Breast epithelium (tissue), 4 donors: Measurements from ENCODE around the gene KCNA3. TPM values are rescaled to one million over a fixed set of nuclear protein-coding genes. Genes with fewer than 3 reads are reported as not detected.

Experiments used
- DNase-seq, 2 donors: peaks; one replicate each; pipeline ENCODE4 v3.0.0-alpha.2; 2019; ENCODE audit warnings: low spot score in 2 of 2
- H3K27ac ChIP-seq, 2 donors: fragments of 200-600 bp; sonication (generic) in 1 of 2; one replicate each; pipeline ENCODE4 v1.5.1; 2016 to 2019; ENCODE audit warnings: mild to moderate bottlenecking in 1 of 2
- H3K27me3 ChIP-seq, 2 donors: fragments of 200-600 bp; sonication (generic) in 1 of 2; one replicate each; pipeline versions ENCODE4 v1.5.1 to v1.6.0; 2017 to 2019; ENCODE audit warnings: control low read depth in 1 of 2, mild to moderate bottlenecking in 1 of 2
- H3K36me3 ChIP-seq: fragments of 200-600 bp; one replicate; pipeline ENCODE4 v1.5.1; 2019
- H3K4me1 ChIP-seq, 2 donors: fragments of 200-600 bp; sonication (generic); one replicate each; pipeline ENCODE4 v1.5.1; 2016 to 2019; ENCODE audit warnings: control low read depth in 1 of 2
- H3K4me3 ChIP-seq, 3 donors: fragments of 200-600 bp; sonication (generic); 1 replicate in 2 of 3; 2 replicates in 1 of 3; pipeline ENCODE4 v1.5.1; 2016 to 2019; ENCODE audit warnings: mild to moderate bottlenecking in 3 of 3, moderate library complexity in 2 of 3
- H3K9me3 ChIP-seq, 2 donors: fragments of 200-600 bp; sonication (generic) in 1 of 2; one replicate each; pipeline ENCODE4 v1.5.1; 2016 to 2019; ENCODE audit warnings: control low read depth in 1 of 2
- CTCF ChIP-seq, 3 donors: fragments of 450-650 bp; IDR thresholded peaks; one replicate each; pipeline ENCODE4 v1.5.1; 2016 to 2017; ENCODE audit warnings: antibody characterized with exemption in 3 of 3, mild to moderate bottlenecking in 3 of 3, moderate library complexity in 3 of 3
- POLR2A ChIP-seq: fragments of 450-650 bp; IDR thresholded peaks from one replicate; pipeline ENCODE4 v1.6.1; 2016; ENCODE audit warnings: antibody characterized with exemption, mild to moderate bottlenecking, moderate library complexity
- POLR2AphosphoS5 ChIP-seq, 3 donors: sonication (generic); formaldehyde crosslinking; IDR thresholded peaks; one replicate each; pipeline ENCODE4 v1.6.1; 2017; ENCODE audit warnings: antibody characterized with exemption in 3 of 3
- intact Hi-C: fragments of 100-400 bp; cut with DNase I; formaldehyde crosslinking; loops from one replicate; pipeline ENCODE4 v1.15.1; 2023; ENCODE audit warnings: low total_unique reads
- total RNA-seq, 3 donors: library from RNA; depleted of rRNA; stranded (reverse); fragments of >200 nt; gene quantifications; one replicate each; pipeline ENCODE4 v1.1.0, GENCODE V29; 2016

The KCNA3 gene
- total RNA-seq, 3 donors from 2014 or later = 0.96 to 3.9 (median 2.2) TPM

- no peak for DNase-seq
- intact Hi-C loops = no loop called here
- Histone ChIP-seq H3K4me3 (no peak overlapping the region), H3K27me3 (peaks cover 0 to 26% of the 10 kb centered on the region in 2 donors), H3K27ac (no peak overlapping the region), H3K9me3 (no peaks in the 10 kb centered on the region), H3K36me3 (no peaks in the 10 kb centered on the region), H3K4me1 (no peaks in the 10 kb centered on the region)
- TF ChIP-seq CTCF (IDR thresholded peaks at IDR 0.05) = no peak
- TF ChIP-seq POLR2AphosphoS5 (IDR thresholded peaks at IDR 0.05) = no peak
- TF ChIP-seq POLR2A = no peak
These were observed 9.8 kb upstream of the KCNA3 start for GRCh38 chr1:110684491-110684890.

GRCh38 chr1:110682898-110683297 lies 8.2 kb upstream of the KCNA3 start:
- Histone ChIP-seq H3K27ac (no peak overlapping the region), H3K4me1 (no peaks in the 10 kb centered on the region), H3K4me3 (no peak overlapping the region), H3K27me3 (peaks cover 0 to 21% of the 10 kb centered on the region in 2 donors), H3K9me3 (no peaks in the 10 kb centered on the region), H3K36me3 (no peaks in the 10 kb centered on the region)
- DNase-seq = no peak
- intact Hi-C loops = no loop called here
- TF ChIP-seq CTCF (IDR thresholded peaks at IDR 0.05) (no peak), POLR2AphosphoS5 (IDR thresholded peaks at IDR 0.05) (no peak), POLR2A (no peak)

DNA sequence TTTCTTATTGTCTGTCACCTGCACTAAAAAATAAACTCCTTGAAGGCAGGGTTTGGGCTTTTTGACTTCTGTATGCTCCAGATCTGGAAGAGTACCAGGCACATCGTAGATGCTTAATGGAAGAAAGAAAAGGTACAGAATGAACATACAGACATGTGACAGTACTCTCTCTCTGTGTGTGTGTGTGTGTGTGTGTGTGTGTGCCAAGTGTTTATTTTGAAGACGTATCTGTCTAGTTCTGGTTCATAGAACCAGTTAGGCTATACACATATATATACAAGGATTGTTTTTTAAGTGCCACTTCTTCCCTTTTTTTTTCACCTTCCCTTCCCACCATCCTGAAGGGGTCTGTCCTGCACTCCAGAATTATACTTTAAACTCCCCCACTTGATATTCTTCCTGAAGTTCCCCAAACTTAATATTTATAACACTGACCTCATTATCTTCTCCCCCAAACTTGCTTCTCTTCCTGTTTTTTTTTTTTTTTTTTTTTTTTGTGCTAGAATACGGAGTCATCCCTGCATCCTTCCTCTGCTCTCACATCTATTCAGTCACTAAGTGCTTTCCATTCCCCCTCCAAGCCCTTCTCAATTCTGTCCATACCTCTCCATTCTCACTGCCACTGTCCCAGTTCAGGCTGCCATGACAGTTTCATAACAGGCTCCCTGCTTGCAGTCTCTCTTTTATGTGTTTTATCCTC lies 5.4 kb upstream of the KCNA3 start:
- H3K9me3 ChIP-seq = no peaks in the 10 kb centered on the region
- H3K4me3 ChIP-seq = no peak overlapping the region
- no peak for TF ChIP-seq POLR2AphosphoS5 (IDR thresholded peaks at IDR 0.05)
- no peak for TF ChIP-seq CTCF (IDR thresholded peaks at IDR 0.05)
- no peak for TF ChIP-seq POLR2A
- H3K4me1 ChIP-seq = no peaks in the 10 kb centered on the region
- H3K36me3 ChIP-seq = no peaks in the 10 kb centered on the region
- intact Hi-C loops = no loop called here
- H3K27ac ChIP-seq = no peak overlapping the region
- peaks cover under 1 to 20% of the 10 kb centered on the region in 2 donors for H3K27me3 ChIP-seq
- DNase-seq = no peak

DNA sequence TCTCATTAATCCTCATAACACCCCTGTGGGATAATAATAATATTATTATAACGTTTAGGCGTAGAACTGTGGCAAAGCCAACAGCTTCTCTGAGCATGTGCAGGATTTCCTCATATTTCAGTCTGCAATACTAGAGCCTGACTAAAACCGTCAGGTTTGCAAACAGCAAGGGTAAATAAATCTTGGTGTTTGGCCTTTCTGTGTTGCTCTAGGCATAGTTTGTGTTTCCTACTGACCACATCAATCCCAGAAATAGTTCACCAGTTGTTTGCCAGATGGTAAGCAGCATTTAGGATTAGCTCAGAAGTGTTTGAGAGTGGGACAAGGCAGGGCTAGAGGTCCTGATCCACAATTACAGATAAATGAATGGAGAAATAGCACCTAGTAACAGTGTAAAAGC lies 2.8 kb upstream of the KCNA3 start:
- Histone ChIP-seq H3K36me3 (no peaks in the 10 kb centered on the region), H3K4me3 (no peak overlapping the region), H3K27ac (no peak overlapping the region), H3K27me3 (peaks cover 6 to 36% of the 10 kb centered on the region in 2 donors), H3K4me1 (no peaks in the 10 kb centered on the region), H3K9me3 (no peaks in the 10 kb centered on the region)
- no peak for TF ChIP-seq POLR2A
- no peak for TF ChIP-seq CTCF (IDR thresholded peaks at IDR 0.05)
- TF ChIP-seq POLR2AphosphoS5 (IDR thresholded peaks at IDR 0.05) = no peak
- DNase-seq = no peak
- intact Hi-C loops = loop anchor here (5.0 kb wide), 1 partner anchor 635 kb away; no protein-coding TSS in a partner anchor

GRCh38 chr1:110676970-110677369 lies 2.2 kb upstream of the KCNA3 start:
- DNase-seq = no peak
- peaks cover 6 to 41% of the 10 kb centered on the region in 2 donors for H3K27me3 ChIP-seq
- H3K4me1 ChIP-seq = no peaks in the 10 kb centered on the region
- H3K27ac ChIP-seq = no peak overlapping the region
- no peak overlapping the region for H3K4me3 ChIP-seq
- TF ChIP-seq CTCF (IDR thresholded peaks at IDR 0.05) (no peak), POLR2A (no peak), POLR2AphosphoS5 (IDR thresholded peaks at IDR 0.05) (no peak)
- H3K9me3 ChIP-seq = no peaks in the 10 kb centered on the region
- H3K36me3 ChIP-seq = no peaks in the 10 kb centered on the region
- intact Hi-C loops = loop anchor here (5.0 kb wide), 1 partner anchor 635 kb away; no protein-coding TSS in a partner anchor
